Ishikawa (cell line): ENCODE results near the gene PRDM16.

ENCODE experiments used
- EGR1 ChIP-seq: IDR thresholded peaks from 2 replicates; pipeline ENCODE4 v1.6.1; 2012
- EP300 ChIP-seq: IDR thresholded peaks from 2 replicates; pipeline ENCODE4 v1.6.1; 2012; ENCODE audit warnings: borderline replicate concordance
- FOXM1 ChIP-seq: IDR thresholded peaks from 2 replicates; pipeline ENCODE4 v1.6.1; 2012; ENCODE audit warnings: low read depth, borderline replicate concordance
- RAD21 ChIP-seq: IDR thresholded peaks from 2 replicates; pipeline ENCODE4 v1.6.1; 2012; ENCODE audit warnings: low read depth
- TAF1 ChIP-seq: IDR thresholded peaks from 2 replicates; pipeline ENCODE4 v1.6.1; 2012; ENCODE audit warnings: low read depth, mild to moderate bottlenecking
- TCF12 ChIP-seq: IDR thresholded peaks from 2 replicates; pipeline ENCODE4 v1.6.1; 2012; ENCODE audit warnings: low read depth
- YY1 ChIP-seq: IDR thresholded peaks from 2 replicates; pipeline ENCODE4 v1.6.1; 2012; ENCODE audit warnings: low read depth
- ZBTB7A ChIP-seq: IDR thresholded peaks from 2 replicates; pipeline ENCODE4 v1.6.1; 2012; ENCODE audit warnings: low read depth
- TF ChIP-seq, protein P1 (sequence below): IDR thresholded peaks from 2 replicates; pipeline ENCODE4 v1.6.1; 2012
- TF ChIP-seq, protein P2 (sequence below): IDR thresholded peaks from 2 replicates; pipeline ENCODE4 v1.6.1; 2012; ENCODE audit warnings: low read depth, mild to moderate bottlenecking

DNA sequence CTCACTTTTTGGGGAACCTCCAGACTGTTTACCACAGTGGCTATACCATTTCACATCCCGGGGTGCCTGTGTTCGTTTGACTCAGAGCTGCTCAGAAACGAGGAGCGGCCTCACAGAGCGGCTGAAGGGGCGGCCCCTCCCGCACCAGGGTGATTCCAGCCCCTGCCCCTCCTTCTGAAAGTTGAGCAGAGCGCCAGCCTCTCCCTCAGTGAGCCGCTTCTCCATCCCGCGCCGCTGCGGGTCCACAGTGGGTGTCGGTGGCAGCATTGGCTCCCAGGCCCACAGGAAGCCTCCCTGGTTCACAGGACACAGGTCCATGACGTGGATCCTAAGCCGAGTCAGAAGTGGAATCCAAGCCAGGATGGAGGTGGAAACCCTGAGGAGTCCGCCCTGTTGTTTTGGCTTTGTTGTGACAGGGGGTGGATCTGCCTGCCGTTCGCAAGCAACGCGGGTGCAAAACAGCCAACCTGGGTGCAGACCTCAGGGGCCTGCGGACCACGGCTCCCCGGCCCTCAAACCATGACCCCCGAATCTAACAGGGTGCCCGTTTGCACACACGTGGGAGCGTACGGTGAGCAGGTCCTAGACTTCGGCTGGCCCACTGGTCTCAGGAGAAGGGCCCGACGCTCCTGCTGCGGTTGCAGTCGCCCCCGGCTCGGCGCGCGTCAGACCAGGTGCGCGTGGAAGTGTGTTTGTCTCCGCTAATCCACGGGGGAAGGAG is 198.7 kb downstream of the PRDM16 start:
- TF ChIP-seq, protein P1, sequence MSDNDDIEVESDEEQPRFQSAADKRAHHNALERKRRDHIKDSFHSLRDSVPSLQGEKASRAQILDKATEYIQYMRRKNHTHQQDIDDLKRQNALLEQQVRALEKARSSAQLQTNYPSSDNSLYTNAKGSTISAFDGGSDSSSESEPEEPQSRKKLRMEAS: no peak
- TF ChIP-seq, protein P2, sequence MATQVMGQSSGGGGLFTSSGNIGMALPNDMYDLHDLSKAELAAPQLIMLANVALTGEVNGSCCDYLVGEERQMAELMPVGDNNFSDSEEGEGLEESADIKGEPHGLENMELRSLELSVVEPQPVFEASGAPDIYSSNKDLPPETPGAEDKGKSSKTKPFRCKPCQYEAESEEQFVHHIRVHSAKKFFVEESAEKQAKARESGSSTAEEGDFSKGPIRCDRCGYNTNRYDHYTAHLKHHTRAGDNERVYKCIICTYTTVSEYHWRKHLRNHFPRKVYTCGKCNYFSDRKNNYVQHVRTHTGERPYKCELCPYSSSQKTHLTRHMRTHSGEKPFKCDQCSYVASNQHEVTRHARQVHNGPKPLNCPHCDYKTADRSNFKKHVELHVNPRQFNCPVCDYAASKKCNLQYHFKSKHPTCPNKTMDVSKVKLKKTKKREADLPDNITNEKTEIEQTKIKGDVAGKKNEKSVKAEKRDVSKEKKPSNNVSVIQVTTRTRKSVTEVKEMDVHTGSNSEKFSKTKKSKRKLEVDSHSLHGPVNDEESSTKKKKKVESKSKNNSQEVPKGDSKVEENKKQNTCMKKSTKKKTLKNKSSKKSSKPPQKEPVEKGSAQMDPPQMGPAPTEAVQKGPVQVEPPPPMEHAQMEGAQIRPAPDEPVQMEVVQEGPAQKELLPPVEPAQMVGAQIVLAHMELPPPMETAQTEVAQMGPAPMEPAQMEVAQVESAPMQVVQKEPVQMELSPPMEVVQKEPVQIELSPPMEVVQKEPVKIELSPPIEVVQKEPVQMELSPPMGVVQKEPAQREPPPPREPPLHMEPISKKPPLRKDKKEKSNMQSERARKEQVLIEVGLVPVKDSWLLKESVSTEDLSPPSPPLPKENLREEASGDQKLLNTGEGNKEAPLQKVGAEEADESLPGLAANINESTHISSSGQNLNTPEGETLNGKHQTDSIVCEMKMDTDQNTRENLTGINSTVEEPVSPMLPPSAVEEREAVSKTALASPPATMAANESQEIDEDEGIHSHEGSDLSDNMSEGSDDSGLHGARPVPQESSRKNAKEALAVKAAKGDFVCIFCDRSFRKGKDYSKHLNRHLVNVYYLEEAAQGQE: no peak
- no peak for TF ChIP-seq EP300
- no peak for TF ChIP-seq TCF12
- TF ChIP-seq EGR1: no peak
- TF ChIP-seq ZBTB7A: no peak
- no peak for TF ChIP-seq TAF1
- TF ChIP-seq YY1: no peak
- TF ChIP-seq RAD21: no peak
- no peak for TF ChIP-seq FOXM1
